K562 (cell line): ENCODE measurements around the gene RNASE13. TPM values are rescaled to one million over a fixed set of nuclear protein-coding genes. Genes with fewer than 3 reads are reported as not detected.

Experiments used
- ATAC-seq: fragments of 200-7000 bp; cut with Tn5 transposase; 3 replicates; pipeline ENCODE4 v1.9.1; 2020; ENCODE audit warnings: moderate library complexity
- BruUV-seq: library from RNA; stranded (reverse); fragments of 400-500 nt; replicated peaks from 2 replicates; lab custom pipeline; 2021; lab: Mats Ljungman, UMichigan
- CTCF ChIA-PET: fragments of 300-600 bp; formaldehyde crosslinking; extraction: SDS; loops from one replicate; lab custom pipeline; 2021; ENCODE audit warnings: low intra/inter-chr PET ratio; lab: Yijun Ruan, JAX
- POLR2A ChIA-PET: fragments of 300-600, 350-650 bp; sonication (Branson Sonifier 250); formaldehyde crosslinking; extraction: SDS; loops from one replicate; lab custom pipeline; 2021; ENCODE audit warnings: antibody characterized with exemption, inconsistent platforms; lab: Yijun Ruan, JAX
- DNase-seq, 4 experiments: peaks; one replicate each; pipeline versions ENCODE4 v3.0.0 to v3.0.0-alpha.2; 2011 to 2018; ENCODE audit warnings: low spot score in 3 of 4, mixed read lengths in 3 of 4; ENCODE audit errors: extremely low read depth in 1 of 4
- FAIRE-seq: peaks from 2 replicates; lab custom pipeline; 2011; peaks lifted over from hg19 to GRCh38; lab: Jason Lieb, UNC
- H2AFZ ChIP-seq: 2 replicates; pipeline ENCODE4 v1.6.0; 2011; ENCODE audit warnings: low read depth, low read length, control low read depth, inconsistent platforms
- H3K27ac ChIP-seq: fragments of 200-600 bp; 3 replicates; pipeline ENCODE4 v1.8.0; 2011; ENCODE audit warnings: low read depth, mild to moderate bottlenecking, control low read depth, inconsistent platforms, low read length, moderate library complexity, mixed read lengths; ENCODE audit errors: extremely low read depth
- H3K27me3 ChIP-seq, 2 experiments: fragments of 300-600 bp in 1 of 2; 2 replicates in 1 of 2; 3 replicates in 1 of 2; pipeline versions ENCODE4 v1.6.0 to v1.8.0; 2011; ENCODE audit warnings: inconsistent platforms in 2 of 2, low read length in 2 of 2, mild to moderate bottlenecking in 1 of 2, mixed read lengths in 1 of 2, moderate library complexity in 1 of 2; ENCODE audit not compliant: control insufficient read depth in 2 of 2, insufficient read depth in 2 of 2
- H3K36me3 ChIP-seq: fragments of 300-600 bp; 3 replicates; pipeline ENCODE4 v1.8.0; 2011; ENCODE audit warnings: mild to moderate bottlenecking, low read length, inconsistent platforms; ENCODE audit not compliant: control insufficient read depth, insufficient read depth
- H3K4me1 ChIP-seq, 2 experiments: fragments of 200-600 bp in 1 of 2; replicated peaks in 1 of 2; 2 replicates in 1 of 2; 3 replicates in 1 of 2; pipeline versions ENCODE4 v1.5.1 to v1.8.0; 2011; ENCODE audit warnings: inconsistent platforms in 2 of 2, low read length in 2 of 2, mild to moderate bottlenecking in 1 of 2, mixed read lengths in 1 of 2, moderate library complexity in 1 of 2; ENCODE audit not compliant: control insufficient read depth in 2 of 2, insufficient read depth in 2 of 2
- H3K4me2 ChIP-seq: 2 replicates; pipeline ENCODE4 v1.6.1; 2011; ENCODE audit warnings: low read length, control low read depth, inconsistent platforms, mixed read lengths; ENCODE audit not compliant: insufficient read depth
- H3K4me3 ChIP-seq: fragments of 200-600 bp; sonication (generic), shearing (Covaris generic); 2 replicates; pipeline ENCODE4 v1.5.1; 2016; ENCODE audit warnings: control low read depth, inconsistent platforms
- H3K79me2 ChIP-seq: fragments of 200-600 bp; 3 replicates; pipeline ENCODE4 v1.8.0; 2011; ENCODE audit warnings: low read length, inconsistent platforms; ENCODE audit not compliant: control insufficient read depth, insufficient read depth
- H3K9ac ChIP-seq, 2 experiments: 2 replicates each; pipeline versions ENCODE4 v1.6.0 to v1.6.1; 2011; ENCODE audit warnings: low read depth in 2 of 2, low read length in 2 of 2, control low read depth in 1 of 2, inconsistent platforms in 1 of 2, mild to moderate bottlenecking in 1 of 2, mixed read lengths in 1 of 2; ENCODE audit not compliant: insufficient read depth in 1 of 2
- H3K9me1 ChIP-seq: one replicate; pipeline ENCODE4 v1.6.0; 2011; ENCODE audit warnings: inconsistent platforms, mild to moderate bottlenecking, low read length, moderate library complexity; ENCODE audit not compliant: control insufficient read depth, insufficient read depth
- H3K9me3 ChIP-seq: replicated peaks from 2 replicates; pipeline ENCODE4 v1.5.1; 2011; ENCODE audit warnings: low read depth, low read length, inconsistent platforms; ENCODE audit not compliant: control insufficient read depth, insufficient read depth
- H4K20me1 ChIP-seq: replicated peaks from 2 replicates; pipeline ENCODE4 v1.6.1; 2011; ENCODE audit warnings: low read length, inconsistent platforms, mixed read lengths; ENCODE audit not compliant: control insufficient read depth, insufficient read depth
- FOXA3 ChIP-seq, 2 experiments: fragments of 450-650 bp in 1 of 2; sonication (generic) in 1 of 2; formaldehyde crosslinking; IDR thresholded peaks in 1 of 2; conservative IDR thresholded peaks in 1 of 2; 2 replicates each; pipeline versions ENCODE4 v1.4.0 to v1.8.0; 2020 to 2022; ENCODE audit warnings: mild to moderate bottlenecking in 2 of 2, missing genetic modification reagents in 1 of 2
- GTF2F1 ChIP-seq: IDR thresholded peaks from 2 replicates; pipeline ENCODE4 v1.6.1; 2011; ENCODE audit warnings: low read depth, low read length, improper control_type of control experiment
- HDAC1 ChIP-seq, 2 experiments: fragments of 450-650 bp; IDR thresholded peaks; 2 replicates each; pipeline ENCODE4 v1.6.1; 2016 to 2017; ENCODE audit warnings: inconsistent platforms in 1 of 2, mild to moderate bottlenecking in 1 of 2, moderate library complexity in 1 of 2
- IRF2 ChIP-seq: sonication (generic); formaldehyde crosslinking; IDR thresholded peaks from 2 replicates; pipeline ENCODE4 v1.8.1; 2022; ENCODE audit warnings: mild to moderate bottlenecking, missing genetic modification reagents
- PYGO2 ChIP-seq: fragments of 450-650 bp; IDR thresholded peaks from 2 replicates; pipeline ENCODE4 v1.6.1; 2016; ENCODE audit warnings: mild to moderate bottlenecking, missing genetic modification characterization, moderate library complexity, missing compliant biosample characterization
- RBFOX2 ChIP-seq: fragments of 200-400 bp; formaldehyde crosslinking; IDR thresholded peaks from 2 replicates; pipeline ENCODE4 v1.6.1; 2017; ENCODE audit warnings: low read depth, mild to moderate bottlenecking, low read length, moderate library complexity
- SMARCB1 ChIP-seq: IDR thresholded peaks from 2 replicates; pipeline ENCODE4 v1.6.1; 2011; ENCODE audit warnings: improper control_type of control experiment, low read depth; ENCODE audit not compliant: insufficient read length
- ZKSCAN3 ChIP-seq: fragments of 250-450 bp; sonication (Bioruptor Pico); IDR thresholded peaks from 2 replicates; pipeline ENCODE4 v1.4.0; 2020
- ZSCAN29 ChIP-seq: fragments of 450-650 bp; IDR thresholded peaks from 2 replicates; pipeline ENCODE4 v1.6.1; 2017
- WGBS: fragments of 100-300 bp; shearing (Covaris generic); methylation state at CpG from one replicate; pipeline ENCODE4 v1.1.6; 2016; ENCODE audit warnings: low coverage, mixed read lengths; ENCODE audit not compliant: insufficient coverage; ENCODE audit errors: missing lambda C conversion rate; 5-methylcytosine and 5-hydroxymethylcytosine counted together
- in situ Hi-C: fragments of 300-500 bp; cut with MboI; formaldehyde crosslinking; loops from 4 replicates; pipeline ENCODE4 v1.15.0; 2018; ENCODE audit warnings: inconsistent platforms, mixed read lengths
- intact Hi-C: fragments of 100-400 bp; cut with micrococcal nuclease; formaldehyde crosslinking; loops from 2 replicates; pipeline ENCODE4 v1.14.2; 2022
- polyA plus RNA-seq, 8 experiments: library from polyadenylated mRNA; depleted of rRNA in 4 of 8; stranded (reverse) in 5 of 8; unstranded in 3 of 8; fragments of >200 nt; fragmentation: Nextera tagmentation in 2 of 8; fragmentation: Illumina TruSeq in 1 of 8; extraction: Ambion mirVana in 2 of 8; extraction: Trizol in 1 of 8; gene quantifications; 2 replicates each; pipeline versions ENCODE4 v1.2.1 to v1.2.3, GENCODE V29; 2011 to 2014; ENCODE audit warnings: inconsistent platforms in 1 of 8, missing spikeins in 1 of 8
- total RNA-seq, 7 experiments: library from RNA; depleted of rRNA in 6 of 7; stranded (reverse); fragments of >200 nt in 6 of 7; fragmentation: Illumina TruSeq in 2 of 7; extraction: Trizol in 2 of 7; gene quantifications; 2 replicates each; pipeline versions ENCODE4 v1.2.1 to v1.2.3, GENCODE V29; 2011 to 2021; ENCODE audit warnings: low replicate concordance in 1 of 7
- TF ChIP-seq, protein P1 (sequence below): sonication (generic); formaldehyde crosslinking; IDR thresholded peaks from 2 replicates; pipeline ENCODE4 v1.8.0; 2022; ENCODE audit warnings: mild to moderate bottlenecking, low read depth, missing genetic modification reagents
- TF ChIP-seq, protein P2 (sequence below), 2 experiments: IDR thresholded peaks; 2 replicates each; pipeline ENCODE4 v1.6.1; 2012; ENCODE audit warnings: improper control_type of control experiment in 2 of 2, low read depth in 2 of 2, low read length in 2 of 2, borderline replicate concordance in 1 of 2

RNASE13 gene
- total and polyA plus RNA-seq, 9 of the 15 experiments (the other 6 are each of a cell fraction or from before 2014, with no cell fraction given), result not detected

DNA sequence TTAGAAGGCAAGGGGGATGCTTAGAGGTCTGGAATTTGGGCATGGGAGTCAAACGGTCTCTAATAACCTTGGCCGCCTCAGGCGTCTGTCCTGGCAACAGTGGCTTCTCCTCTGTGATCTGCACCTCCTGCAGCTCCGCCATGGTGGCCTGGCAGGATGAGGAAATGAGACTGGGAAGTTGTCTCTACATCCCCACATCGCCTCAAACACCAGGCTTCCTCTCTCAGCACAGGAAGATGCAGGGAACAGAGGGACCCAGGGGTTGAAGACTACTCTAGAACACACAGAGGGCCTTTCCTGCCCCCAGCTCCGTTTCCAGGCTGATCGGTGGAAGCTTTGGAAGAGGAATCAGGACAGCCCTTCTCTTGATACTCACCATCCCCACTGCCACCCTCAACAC is 11.4 kb downstream of the RNASE13 start:
- peak overlapping the region in 1 of 2 experiments; percentile 58; a peak in 1 of 4 replicates for H3K9ac ChIP-seq
- DNase-seq (no peak), FAIRE-seq (no peak), ATAC-seq (no peak)
- CTCF ChIA-PET, result no interaction called here
- H3K9me1 ChIP-seq, result peaks cover 2% of the 10 kb centered on the region
- in situ Hi-C loops, result no loop called here
- H3K4me3 ChIP-seq, result no peak overlapping the region
- no TSS peak for BruUV-seq
- H3K27ac ChIP-seq, result no peak overlapping the region; the same call in 2 of the 3 replicates
- H3K27me3 ChIP-seq, result no peaks in the 10 kb centered on the region
- peaks cover 21% of the 10 kb centered on the region for H3K79me2 ChIP-seq
- H4K20me1 ChIP-seq, result no peaks in the 10 kb centered on the region
- H3K4me1 ChIP-seq, result peaks cover 35 to 39% of the 10 kb centered on the region in 2 experiments
- POLR2A ChIA-PET, result interaction anchor here (0.9 to 2.6 kb wide), 4 partner anchors 8 to 145 kb away, joined by 3 to 12 read pairs (median 4); no protein-coding TSS in a partner anchor
- H2AFZ ChIP-seq, result no peak overlapping the region
- peaks cover 25% of the 10 kb centered on the region; the same call in 1 of the 3 replicates for H3K36me3 ChIP-seq
- H3K4me2 ChIP-seq, result no peak overlapping the region
- WGBS, result 81% methylated on average over 6 of the region's 7 CpGs
- no peaks in the 10 kb centered on the region for H3K9me3 ChIP-seq
- intact Hi-C loops, result no loop called here
- TF ChIP-seq ZKSCAN3 (CRISPR knock-in tag) (no peak), IRF2 (CRISPR knock-in tag) (no peak)

DNA sequence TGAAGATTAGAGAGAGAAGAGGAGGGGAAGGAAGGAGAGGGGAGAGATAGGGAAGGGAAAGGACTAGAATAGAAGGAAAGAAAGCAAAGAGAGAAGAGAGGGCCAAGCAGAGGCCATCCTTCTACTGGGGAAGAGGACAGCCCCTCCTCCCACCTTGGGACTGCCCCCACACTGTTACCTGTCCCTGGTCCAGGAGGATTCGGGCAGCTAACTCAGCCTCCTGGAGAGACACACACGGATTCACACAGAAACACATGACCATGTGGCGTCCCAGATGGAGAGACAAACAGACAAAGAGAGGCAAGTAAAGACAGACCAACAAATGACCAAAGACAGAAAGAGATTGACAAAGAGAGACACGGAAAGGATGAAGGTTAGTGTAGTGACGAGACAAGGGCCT is 11.9 kb downstream of the RNASE13 start:
- no peak for FAIRE-seq
- intact Hi-C loops, result no loop called here
- TF ChIP-seq ZSCAN29 (no peak), PYGO2 (tag) (no peak), RBFOX2 (no peak), SMARCB1 (no peak), HDAC1 (IDR thresholded peaks at IDR 0.05) (no peak), GTF2F1 (no peak), FOXA3 (CRISPR knock-in tag; conservative IDR thresholded peaks at IDR 0.05 in 1 of 2, IDR thresholded peaks at IDR 0.05 in 1 of 2) (no peak)
- TF ChIP-seq, protein P1, sequence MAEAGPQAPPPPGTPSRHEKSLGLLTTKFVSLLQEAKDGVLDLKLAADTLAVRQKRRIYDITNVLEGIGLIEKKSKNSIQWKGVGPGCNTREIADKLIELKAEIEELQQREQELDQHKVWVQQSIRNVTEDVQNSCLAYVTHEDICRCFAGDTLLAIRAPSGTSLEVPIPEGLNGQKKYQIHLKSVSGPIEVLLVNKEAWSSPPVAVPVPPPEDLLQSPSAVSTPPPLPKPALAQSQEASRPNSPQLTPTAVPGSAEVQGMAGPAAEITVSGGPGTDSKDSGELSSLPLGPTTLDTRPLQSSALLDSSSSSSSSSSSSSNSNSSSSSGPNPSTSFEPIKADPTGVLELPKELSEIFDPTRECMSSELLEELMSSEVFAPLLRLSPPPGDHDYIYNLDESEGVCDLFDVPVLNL, result no peak
- TF ChIP-seq, protein P2, sequence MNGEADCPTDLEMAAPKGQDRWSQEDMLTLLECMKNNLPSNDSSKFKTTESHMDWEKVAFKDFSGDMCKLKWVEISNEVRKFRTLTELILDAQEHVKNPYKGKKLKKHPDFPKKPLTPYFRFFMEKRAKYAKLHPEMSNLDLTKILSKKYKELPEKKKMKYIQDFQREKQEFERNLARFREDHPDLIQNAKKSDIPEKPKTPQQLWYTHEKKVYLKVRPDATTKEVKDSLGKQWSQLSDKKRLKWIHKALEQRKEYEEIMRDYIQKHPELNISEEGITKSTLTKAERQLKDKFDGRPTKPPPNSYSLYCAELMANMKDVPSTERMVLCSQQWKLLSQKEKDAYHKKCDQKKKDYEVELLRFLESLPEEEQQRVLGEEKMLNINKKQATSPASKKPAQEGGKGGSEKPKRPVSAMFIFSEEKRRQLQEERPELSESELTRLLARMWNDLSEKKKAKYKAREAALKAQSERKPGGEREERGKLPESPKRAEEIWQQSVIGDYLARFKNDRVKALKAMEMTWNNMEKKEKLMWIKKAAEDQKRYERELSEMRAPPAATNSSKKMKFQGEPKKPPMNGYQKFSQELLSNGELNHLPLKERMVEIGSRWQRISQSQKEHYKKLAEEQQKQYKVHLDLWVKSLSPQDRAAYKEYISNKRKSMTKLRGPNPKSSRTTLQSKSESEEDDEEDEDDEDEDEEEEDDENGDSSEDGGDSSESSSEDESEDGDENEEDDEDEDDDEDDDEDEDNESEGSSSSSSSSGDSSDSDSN (IDR thresholded peaks at IDR 0.05; ENCODE audit: borderline replicate concordance in 1 of 2, low read depth in 2 of 2, low read length in 2 of 2), result no peak

More for the DNA sequence above, 11.9 kb downstream of the RNASE13 start:
- in situ Hi-C loops, result no loop called here
- BruUV-seq, result no TSS peak
- no peak overlapping the region for H3K9ac ChIP-seq
- no peak overlapping the region; the same call in 2 of the 3 replicates for H3K27ac ChIP-seq
- H3K4me2 ChIP-seq, result no peak overlapping the region
- ChIA-PET POLR2A (interaction anchor here (0.5 to 2.6 kb wide), 5 partner anchors 8 to 146 kb away, joined by 3 to 12 read pairs (median 3); no protein-coding TSS in a partner anchor), CTCF (no interaction called here)
- H3K36me3 ChIP-seq, result peaks cover 30% of the 10 kb centered on the region; the same call in 1 of the 3 replicates
- H4K20me1 ChIP-seq, result no peaks in the 10 kb centered on the region
- H2AFZ ChIP-seq, result no peak overlapping the region
- no peak overlapping the region for H3K4me3 ChIP-seq
- ATAC-seq (no peak), DNase-seq (no peak)
- H3K9me3 ChIP-seq, result no peaks in the 10 kb centered on the region
- H3K79me2 ChIP-seq, result peaks cover 21% of the 10 kb centered on the region
- H3K4me1 ChIP-seq, result peaks cover 35 to 36% of the 10 kb centered on the region in 2 experiments
- peaks cover 2% of the 10 kb centered on the region for H3K9me1 ChIP-seq
- WGBS, result 83% methylated on average over 4 of the region's 5 CpGs
- no peaks in the 10 kb centered on the region for H3K27me3 ChIP-seq
